HEK293 (cell line): ENCODE measurements around the gene COL25A1.
"Not testable (repeated sequence)": the region's sequence is repeated elsewhere in the genome, so short reads cannot be mapped to it uniquely, and the experiment has no call there.

Experiments
- CTCF ChIA-PET: fragments of 350-600 bp; formaldehyde crosslinking; extraction: SDS; loops from one replicate; lab custom pipeline; 2021; ENCODE audit warnings: antibody characterized with exemption; lab: Yijun Ruan, JAX
- POLR2A ChIA-PET: fragments of 300-600 bp; formaldehyde crosslinking; extraction: SDS; loops from one replicate; lab custom pipeline; 2020; ENCODE audit warnings: antibody characterized with exemption, inconsistent platforms; lab: Yijun Ruan, JAX
- H3K27ac ChIP-seq: fragments of 200-500 bp; sonication (Bioruptor generic); 2 replicates; pipeline ENCODE4 v1.5.1; 2014; ENCODE audit warnings: low read depth, low read length, control low read depth, inconsistent platforms; ENCODE audit errors: extremely low read depth
- H3K36me3 ChIP-seq, 2 experiments: fragments of 200-500 bp in 1 of 2; sonication (Bioruptor generic) in 1 of 2; 1 replicate in 1 of 2; 2 replicates in 1 of 2; pipeline ENCODE4 v1.5.1; 2014 to 2017; ENCODE audit warnings: inconsistent platforms in 2 of 2, low read length in 2 of 2; ENCODE audit not compliant: control insufficient read depth in 2 of 2, insufficient read depth in 1 of 2
- H3K4me1 ChIP-seq: fragments of 200-500 bp; sonication (Bioruptor generic); 2 replicates; pipeline ENCODE4 v1.5.1; 2014; ENCODE audit warnings: mild to moderate bottlenecking, low read length, inconsistent platforms; ENCODE audit not compliant: control insufficient read depth, insufficient read depth
- H3K4me3 ChIP-seq: 2 replicates; pipeline ENCODE4 v1.5.1; 2011; ENCODE audit warnings: low read depth, mild to moderate bottlenecking, control low read depth, low read length, moderate library complexity
- H3K9me3 ChIP-seq: fragments of 200-500 bp; sonication (Bioruptor generic); 2 replicates; pipeline ENCODE4 v1.5.1; 2014; ENCODE audit warnings: low read depth, low read length, inconsistent platforms; ENCODE audit not compliant: control insufficient read depth, insufficient read depth
- MEIS1 ChIP-seq: sonication (generic); formaldehyde crosslinking; IDR thresholded peaks from 2 replicates; pipeline ENCODE4 v1.8.1; 2022; ENCODE audit warnings: missing genetic modification reagents, mild to moderate bottlenecking, borderline replicate concordance
- ZBTB21 ChIP-seq: fragments of 450-650 bp; formaldehyde crosslinking; IDR thresholded peaks from 2 replicates; pipeline ENCODE4 v1.5.1; 2017; ENCODE audit warnings: missing biosample characterization, missing genetic modification characterization
- ZBTB8A ChIP-seq: fragments of 450-650 bp; formaldehyde crosslinking; IDR thresholded peaks from 2 replicates; pipeline ENCODE4 v1.5.1; 2016; ENCODE audit warnings: missing biosample characterization, missing genetic modification characterization
- ZFP69B ChIP-seq: fragments of 450-650 bp; formaldehyde crosslinking; IDR thresholded peaks from 2 replicates; pipeline ENCODE4 v1.5.1; 2016; ENCODE audit warnings: missing biosample characterization, missing genetic modification characterization
- ZNF112 ChIP-seq: fragments of 450-650 bp; formaldehyde crosslinking; IDR thresholded peaks from 2 replicates; pipeline ENCODE4 v1.5.0; 2017; ENCODE audit warnings: missing biosample characterization, missing genetic modification characterization
- ZNF146 ChIP-seq: fragments of 450-650 bp; formaldehyde crosslinking; IDR thresholded peaks from 2 replicates; pipeline ENCODE4 v1.5.1; 2016; ENCODE audit warnings: missing biosample characterization, missing genetic modification characterization
- ZNF221 ChIP-seq: fragments of 450-650 bp; formaldehyde crosslinking; IDR thresholded peaks from 2 replicates; pipeline ENCODE4 v1.5.1; 2017; ENCODE audit warnings: missing biosample characterization, missing genetic modification characterization, borderline replicate concordance
- ZNF292 ChIP-seq: fragments of 450-650 bp; formaldehyde crosslinking; IDR thresholded peaks from 2 replicates; pipeline ENCODE4 v1.5.1; 2016; ENCODE audit warnings: low read depth, missing biosample characterization, missing genetic modification characterization, borderline replicate concordance
- ZNF426 ChIP-seq: fragments of 450-650 bp; formaldehyde crosslinking; IDR thresholded peaks from 2 replicates; pipeline ENCODE4 v1.5.1; 2017; ENCODE audit warnings: missing biosample characterization, missing genetic modification characterization, mild to moderate bottlenecking, inconsistent platforms, moderate library complexity
- ZNF555 ChIP-seq: fragments of 450-650 bp; formaldehyde crosslinking; conservative IDR thresholded peaks from 2 replicates; pipeline ENCODE4 v1.5.1; 2017; ENCODE audit warnings: missing biosample characterization, mild to moderate bottlenecking, missing genetic modification characterization, inconsistent platforms
- ZNF558 ChIP-seq: fragments of 450-650 bp; formaldehyde crosslinking; IDR thresholded peaks from 2 replicates; pipeline ENCODE4 v1.5.1; 2016; ENCODE audit warnings: missing biosample characterization, missing genetic modification characterization
- ZNF571 ChIP-seq: fragments of 450-650 bp; formaldehyde crosslinking; IDR thresholded peaks from 2 replicates; pipeline ENCODE4 v1.5.0; 2017; ENCODE audit warnings: missing biosample characterization, missing genetic modification characterization
- ZNF600 ChIP-seq: fragments of 450-650 bp; formaldehyde crosslinking; IDR thresholded peaks from 2 replicates; pipeline ENCODE4 v1.5.1; 2016; ENCODE audit warnings: missing biosample characterization, missing genetic modification characterization
- ZNF658 ChIP-seq: fragments of 450-650 bp; formaldehyde crosslinking; IDR thresholded peaks from 2 replicates; pipeline ENCODE4; 2016; ENCODE audit warnings: missing biosample characterization, missing genetic modification characterization
- TF ChIP-seq, protein P1 (sequence below): fragments of 450-650 bp; formaldehyde crosslinking; conservative IDR thresholded peaks from 2 replicates; pipeline ENCODE4 v1.5.1; 2016; ENCODE audit warnings: low read depth, missing biosample characterization, missing genetic modification characterization
- TF ChIP-seq, protein P2 (sequence below): IDR thresholded peaks from 2 replicates; pipeline ENCODE4 v1.6.1; 2011; ENCODE audit warnings: mild to moderate bottlenecking, low read depth, low read length, borderline replicate concordance
- TF ChIP-seq, protein P3 (sequence below): fragments of 450-650 bp; formaldehyde crosslinking; IDR thresholded peaks from 2 replicates; pipeline ENCODE4 v1.5.1; 2016; ENCODE audit warnings: missing biosample characterization, missing genetic modification characterization
- TF ChIP-seq, protein P4 (sequence below): fragments of 450-650 bp; formaldehyde crosslinking; IDR thresholded peaks from 2 replicates; pipeline ENCODE4 v1.5.1; 2016; ENCODE audit warnings: missing biosample characterization, missing genetic modification characterization
- TF ChIP-seq, protein P5 (sequence below): fragments of 450-650 bp; formaldehyde crosslinking; IDR thresholded peaks from 2 replicates; pipeline ENCODE4 v1.5.0; 2017; ENCODE audit warnings: missing biosample characterization, missing genetic modification characterization, borderline replicate concordance
- TF ChIP-seq, protein P6 (sequence below): fragments of 450-650 bp; formaldehyde crosslinking; IDR thresholded peaks from 2 replicates; pipeline ENCODE4 v1.5.1; 2017; ENCODE audit warnings: missing biosample characterization, missing genetic modification characterization

The COL25A1 gene

DNA sequence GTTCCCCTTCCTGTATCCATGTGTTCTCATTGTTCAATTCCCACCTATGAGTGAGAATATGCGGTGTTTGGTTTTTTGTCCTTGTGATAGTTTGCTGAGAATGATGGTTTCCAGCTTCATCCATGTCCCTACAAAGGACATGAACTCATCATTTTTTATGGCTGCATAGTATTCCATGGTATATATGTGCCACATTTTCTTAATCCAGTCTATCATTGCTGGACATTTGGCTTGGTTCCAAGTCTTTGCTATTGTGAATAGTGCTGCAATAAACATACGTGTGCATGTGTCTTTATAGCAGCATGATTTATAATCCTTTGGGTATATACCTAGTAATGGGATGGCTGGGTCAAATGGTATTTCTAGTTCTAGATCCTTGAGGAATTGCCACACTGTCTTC, 194.2 kb downstream of the COL25A1 start:
- H3K36me3 ChIP-seq, CTCF ChIA-PET, H3K4me3 ChIP-seq, H3K27ac ChIP-seq, H3K9me3 ChIP-seq, POLR2A ChIA-PET, H3K4me1 ChIP-seq: not testable (repeated sequence)
- TF ChIP-seq ZNF146 (tag by site-specific recombination), result peak; percentile 67

DNA sequence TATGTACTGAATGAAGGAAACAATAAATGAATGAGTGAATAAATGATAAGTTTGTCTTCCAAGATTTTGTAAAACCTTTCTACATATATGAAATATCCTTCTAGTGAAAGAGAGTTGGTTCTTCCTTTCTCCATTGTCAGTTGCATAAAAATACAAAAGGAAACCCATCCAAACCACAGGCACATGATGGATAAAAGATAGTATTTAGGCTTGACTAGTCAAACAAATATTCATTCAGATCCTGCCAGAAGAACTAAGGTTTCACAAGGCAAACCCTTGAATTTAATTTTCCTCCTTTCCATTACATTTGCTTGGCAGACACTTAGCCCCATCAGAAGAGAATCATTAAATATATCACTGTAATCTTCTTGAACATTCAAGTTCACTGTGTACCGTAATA, 208.4 kb downstream of the COL25A1 start:
- H3K36me3 ChIP-seq, result no peaks in the 10 kb centered on the region
- H3K9me3 ChIP-seq, result no peaks in the 10 kb centered on the region
- H3K4me3 ChIP-seq, result no peak overlapping the region
- CTCF ChIA-PET, result no interaction called here
- H3K4me1 ChIP-seq, result no peaks in the 10 kb centered on the region
- H3K27ac ChIP-seq, result no peak overlapping the region
- TF ChIP-seq ZNF221 (tag by site-specific recombination) (no peak), ZNF426 (tag by site-specific recombination) (no peak), MEIS1 (no peak), ZBTB8A (tag by site-specific recombination) (no peak), ZFP69B (tag by site-specific recombination) (no peak), ZNF555 (no peak), ZNF558 (no peak), ZNF658 (tag by site-specific recombination) (no peak), ZNF600 (tag by site-specific recombination) (no peak), ZNF571 (no peak), ZNF292 (tag by site-specific recombination) (no peak), ZNF112 (tag by site-specific recombination) (no peak), ZBTB21 (tag by site-specific recombination) (no peak)
- TF ChIP-seq, protein P1, sequence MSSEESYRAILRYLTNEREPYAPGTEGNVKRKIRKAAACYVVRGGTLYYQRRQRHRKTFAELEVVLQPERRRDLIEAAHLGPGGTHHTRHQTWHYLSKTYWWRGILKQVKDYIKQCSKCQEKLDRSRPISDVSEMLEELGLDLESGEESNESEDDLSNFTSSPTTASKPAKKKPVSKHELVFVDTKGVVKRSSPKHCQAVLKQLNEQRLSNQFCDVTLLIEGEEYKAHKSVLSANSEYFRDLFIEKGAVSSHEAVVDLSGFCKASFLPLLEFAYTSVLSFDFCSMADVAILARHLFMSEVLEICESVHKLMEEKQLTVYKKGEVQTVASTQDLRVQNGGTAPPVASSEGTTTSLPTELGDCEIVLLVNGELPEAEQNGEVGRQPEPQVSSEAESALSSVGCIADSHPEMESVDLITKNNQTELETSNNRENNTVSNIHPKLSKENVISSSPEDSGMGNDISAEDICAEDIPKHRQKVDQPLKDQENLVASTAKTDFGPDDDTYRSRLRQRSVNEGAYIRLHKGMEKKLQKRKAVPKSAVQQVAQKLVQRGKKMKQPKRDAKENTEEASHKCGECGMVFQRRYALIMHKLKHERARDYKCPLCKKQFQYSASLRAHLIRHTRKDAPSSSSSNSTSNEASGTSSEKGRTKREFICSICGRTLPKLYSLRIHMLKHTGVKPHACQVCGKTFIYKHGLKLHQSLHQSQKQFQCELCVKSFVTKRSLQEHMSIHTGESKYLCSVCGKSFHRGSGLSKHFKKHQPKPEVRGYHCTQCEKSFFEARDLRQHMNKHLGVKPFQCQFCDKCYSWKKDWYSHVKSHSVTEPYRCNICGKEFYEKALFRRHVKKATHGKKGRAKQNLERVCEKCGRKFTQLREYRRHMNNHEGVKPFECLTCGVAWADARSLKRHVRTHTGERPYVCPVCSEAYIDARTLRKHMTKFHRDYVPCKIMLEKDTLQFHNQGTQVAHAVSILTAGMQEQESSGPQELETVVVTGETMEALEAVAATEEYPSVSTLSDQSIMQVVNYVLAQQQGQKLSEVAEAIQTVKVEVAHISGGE, result no peak
- TF ChIP-seq, protein P2, sequence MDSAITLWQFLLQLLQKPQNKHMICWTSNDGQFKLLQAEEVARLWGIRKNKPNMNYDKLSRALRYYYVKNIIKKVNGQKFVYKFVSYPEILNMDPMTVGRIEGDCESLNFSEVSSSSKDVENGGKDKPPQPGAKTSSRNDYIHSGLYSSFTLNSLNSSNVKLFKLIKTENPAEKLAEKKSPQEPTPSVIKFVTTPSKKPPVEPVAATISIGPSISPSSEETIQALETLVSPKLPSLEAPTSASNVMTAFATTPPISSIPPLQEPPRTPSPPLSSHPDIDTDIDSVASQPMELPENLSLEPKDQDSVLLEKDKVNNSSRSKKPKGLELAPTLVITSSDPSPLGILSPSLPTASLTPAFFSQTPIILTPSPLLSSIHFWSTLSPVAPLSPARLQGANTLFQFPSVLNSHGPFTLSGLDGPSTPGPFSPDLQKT, result no peak
- TF ChIP-seq, protein P3, sequence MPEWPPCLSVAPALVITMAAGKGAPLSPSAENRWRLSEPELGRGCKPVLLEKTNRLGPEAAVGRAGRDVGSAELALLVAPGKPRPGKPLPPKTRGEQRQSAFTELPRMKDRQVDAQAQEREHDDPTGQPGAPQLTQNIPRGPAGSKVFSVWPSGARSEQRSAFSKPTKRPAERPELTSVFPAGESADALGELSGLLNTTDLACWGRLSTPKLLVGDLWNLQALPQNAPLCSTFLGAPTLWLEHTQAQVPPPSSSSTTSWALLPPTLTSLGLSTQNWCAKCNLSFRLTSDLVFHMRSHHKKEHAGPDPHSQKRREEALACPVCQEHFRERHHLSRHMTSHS (tag by site-specific recombination), result no peak
- TF ChIP-seq, protein P4, sequence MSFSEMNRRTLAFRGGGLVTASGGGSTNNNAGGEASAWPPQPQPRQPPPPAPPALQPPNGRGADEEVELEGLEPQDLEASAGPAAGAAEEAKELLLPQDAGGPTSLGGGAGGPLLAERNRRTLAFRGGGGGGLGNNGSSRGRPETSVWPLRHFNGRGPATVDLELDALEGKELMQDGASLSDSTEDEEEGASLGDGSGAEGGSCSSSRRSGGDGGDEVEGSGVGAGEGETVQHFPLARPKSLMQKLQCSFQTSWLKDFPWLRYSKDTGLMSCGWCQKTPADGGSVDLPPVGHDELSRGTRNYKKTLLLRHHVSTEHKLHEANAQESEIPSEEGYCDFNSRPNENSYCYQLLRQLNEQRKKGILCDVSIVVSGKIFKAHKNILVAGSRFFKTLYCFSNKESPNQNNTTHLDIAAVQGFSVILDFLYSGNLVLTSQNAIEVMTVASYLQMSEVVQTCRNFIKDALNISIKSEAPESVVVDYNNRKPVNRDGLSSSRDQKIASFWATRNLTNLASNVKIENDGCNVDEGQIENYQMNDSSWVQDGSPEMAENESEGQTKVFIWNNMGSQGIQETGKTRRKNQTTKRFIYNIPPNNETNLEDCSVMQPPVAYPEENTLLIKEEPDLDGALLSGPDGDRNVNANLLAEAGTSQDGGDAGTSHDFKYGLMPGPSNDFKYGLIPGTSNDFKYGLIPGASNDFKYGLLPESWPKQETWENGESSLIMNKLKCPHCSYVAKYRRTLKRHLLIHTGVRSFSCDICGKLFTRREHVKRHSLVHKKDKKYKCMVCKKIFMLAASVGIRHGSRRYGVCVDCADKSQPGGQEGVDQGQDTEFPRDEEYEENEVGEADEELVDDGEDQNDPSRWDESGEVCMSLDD (tag by site-specific recombination), result no peak
- TF ChIP-seq, protein P5, sequence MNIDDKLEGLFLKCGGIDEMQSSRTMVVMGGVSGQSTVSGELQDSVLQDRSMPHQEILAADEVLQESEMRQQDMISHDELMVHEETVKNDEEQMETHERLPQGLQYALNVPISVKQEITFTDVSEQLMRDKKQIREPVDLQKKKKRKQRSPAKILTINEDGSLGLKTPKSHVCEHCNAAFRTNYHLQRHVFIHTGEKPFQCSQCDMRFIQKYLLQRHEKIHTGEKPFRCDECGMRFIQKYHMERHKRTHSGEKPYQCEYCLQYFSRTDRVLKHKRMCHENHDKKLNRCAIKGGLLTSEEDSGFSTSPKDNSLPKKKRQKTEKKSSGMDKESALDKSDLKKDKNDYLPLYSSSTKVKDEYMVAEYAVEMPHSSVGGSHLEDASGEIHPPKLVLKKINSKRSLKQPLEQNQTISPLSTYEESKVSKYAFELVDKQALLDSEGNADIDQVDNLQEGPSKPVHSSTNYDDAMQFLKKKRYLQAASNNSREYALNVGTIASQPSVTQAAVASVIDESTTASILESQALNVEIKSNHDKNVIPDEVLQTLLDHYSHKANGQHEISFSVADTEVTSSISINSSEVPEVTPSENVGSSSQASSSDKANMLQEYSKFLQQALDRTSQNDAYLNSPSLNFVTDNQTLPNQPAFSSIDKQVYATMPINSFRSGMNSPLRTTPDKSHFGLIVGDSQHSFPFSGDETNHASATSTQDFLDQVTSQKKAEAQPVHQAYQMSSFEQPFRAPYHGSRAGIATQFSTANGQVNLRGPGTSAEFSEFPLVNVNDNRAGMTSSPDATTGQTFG (tag by site-specific recombination), result no peak
- TF ChIP-seq, protein P6, sequence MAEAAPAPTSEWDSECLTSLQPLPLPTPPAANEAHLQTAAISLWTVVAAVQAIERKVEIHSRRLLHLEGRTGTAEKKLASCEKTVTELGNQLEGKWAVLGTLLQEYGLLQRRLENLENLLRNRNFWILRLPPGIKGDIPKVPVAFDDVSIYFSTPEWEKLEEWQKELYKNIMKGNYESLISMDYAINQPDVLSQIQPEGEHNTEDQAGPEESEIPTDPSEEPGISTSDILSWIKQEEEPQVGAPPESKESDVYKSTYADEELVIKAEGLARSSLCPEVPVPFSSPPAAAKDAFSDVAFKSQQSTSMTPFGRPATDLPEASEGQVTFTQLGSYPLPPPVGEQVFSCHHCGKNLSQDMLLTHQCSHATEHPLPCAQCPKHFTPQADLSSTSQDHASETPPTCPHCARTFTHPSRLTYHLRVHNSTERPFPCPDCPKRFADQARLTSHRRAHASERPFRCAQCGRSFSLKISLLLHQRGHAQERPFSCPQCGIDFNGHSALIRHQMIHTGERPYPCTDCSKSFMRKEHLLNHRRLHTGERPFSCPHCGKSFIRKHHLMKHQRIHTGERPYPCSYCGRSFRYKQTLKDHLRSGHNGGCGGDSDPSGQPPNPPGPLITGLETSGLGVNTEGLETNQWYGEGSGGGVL (tag by site-specific recombination), result no peak
- POLR2A ChIA-PET, result no interaction called here
